BLaER1 (cell line): ENCODE measurements around the gene COL1A2.

Experiments used
- H3K27ac ChIP-seq: shearing (Covaris generic); formaldehyde crosslinking; 2 replicates; pipeline ENCODE4 v1.8.1; 2022
- H3K27me3 ChIP-seq: shearing (Covaris generic); formaldehyde crosslinking; 2 replicates; pipeline ENCODE4 v1.8.1; 2022
- H3K36me3 ChIP-seq: shearing (Covaris generic); formaldehyde crosslinking; 2 replicates; pipeline ENCODE4 v1.8.1; 2022
- H3K4me1 ChIP-seq: shearing (Covaris generic); formaldehyde crosslinking; 2 replicates; pipeline ENCODE4 v1.8.1; 2022
- H3K4me2 ChIP-seq: shearing (Covaris generic); formaldehyde crosslinking; 2 replicates; pipeline ENCODE4 v1.8.1; 2022
- H3K4me3 ChIP-seq: shearing (Covaris generic); formaldehyde crosslinking; 2 replicates; pipeline ENCODE4 v1.8.1; 2022
- H3K9ac ChIP-seq: shearing (Covaris generic); formaldehyde crosslinking; 2 replicates; pipeline ENCODE4 v1.8.1; 2022
- H3K9me3 ChIP-seq: shearing (Covaris generic); formaldehyde crosslinking; 2 replicates; pipeline ENCODE4 v1.8.1; 2022
- H4K20me1 ChIP-seq: shearing (Covaris generic); formaldehyde crosslinking; 2 replicates; pipeline ENCODE4 v1.8.1; 2022
- Cebpa-rat ChIP-seq: shearing (Covaris generic); IDR thresholded peaks from 2 replicates; pipeline ENCODE4 v1.8.1; 2022

COL1A2 gene

GRCh38 chr7:94458041-94458440 lies 63.3 kb downstream of the COL1A2 start:
- TF ChIP-seq Cebpa-rat = no peak
- Histone ChIP-seq H3K4me1 (no peaks in the 10 kb centered on the region), H3K9me3 (no peaks in the 10 kb centered on the region), H3K9ac (no peak overlapping the region), H3K36me3 (no peaks in the 10 kb centered on the region), H3K4me2 (no peak overlapping the region), H4K20me1 (no peaks in the 10 kb centered on the region), H3K27ac (no peak overlapping the region), H3K27me3 (no peaks in the 10 kb centered on the region), H3K4me3 (no peak overlapping the region)

- H3K27me3 ChIP-seq = no peaks in the 10 kb centered on the region
- H3K36me3 ChIP-seq = no peaks in the 10 kb centered on the region
- TF ChIP-seq Cebpa-rat = no peak
- no peaks in the 10 kb centered on the region for H3K4me1 ChIP-seq
- no peak overlapping the region for H3K4me2 ChIP-seq
- H4K20me1 ChIP-seq = no peaks in the 10 kb centered on the region
- no peak overlapping the region for H3K27ac ChIP-seq
- no peaks in the 10 kb centered on the region for H3K9me3 ChIP-seq
- H3K9ac ChIP-seq = no peak overlapping the region
- H3K4me3 ChIP-seq = no peak overlapping the region
These were observed 71.8 kb downstream of the COL1A2 start for GRCh38 chr7:94466516-94466915.

- Histone ChIP-seq H3K4me3 (no peak overlapping the region), H3K9ac (no peak overlapping the region), H3K36me3 (no peaks in the 10 kb centered on the region), H3K9me3 (no peaks in the 10 kb centered on the region), H3K4me1 (no peaks in the 10 kb centered on the region), H3K4me2 (no peak overlapping the region), H3K27me3 (no peaks in the 10 kb centered on the region), H4K20me1 (no peaks in the 10 kb centered on the region), H3K27ac (no peak overlapping the region)
- TF ChIP-seq Cebpa-rat = no peak
These were observed 76.9 kb downstream of the COL1A2 start for GRCh38 chr7:94471604-94472003.

- no peaks in the 10 kb centered on the region for H3K36me3 ChIP-seq
- H3K4me2 ChIP-seq = no peak overlapping the region
- TF ChIP-seq Cebpa-rat = no peak
- no peaks in the 10 kb centered on the region for H3K4me1 ChIP-seq
- no peak overlapping the region for H3K27ac ChIP-seq
- no peaks in the 10 kb centered on the region for H3K9me3 ChIP-seq
- no peaks in the 10 kb centered on the region for H3K27me3 ChIP-seq
- no peaks in the 10 kb centered on the region for H4K20me1 ChIP-seq
- H3K4me3 ChIP-seq = no peak overlapping the region
- no peak overlapping the region for H3K9ac ChIP-seq
These were observed 77.9 kb downstream of the COL1A2 start for GRCh38 chr7:94472608-94473007.

GRCh38 chr7:94476251-94476840 lies 81.7 kb downstream of the COL1A2 start:
- Histone ChIP-seq H4K20me1 (no peaks in the 10 kb centered on the region), H3K4me3 (no peak overlapping the region), H3K4me2 (no peak overlapping the region), H3K4me1 (no peaks in the 10 kb centered on the region), H3K36me3 (no peaks in the 10 kb centered on the region), H3K9me3 (no peaks in the 10 kb centered on the region), H3K27me3 (no peaks in the 10 kb centered on the region), H3K27ac (no peak overlapping the region), H3K9ac (no peak overlapping the region)
- TF ChIP-seq Cebpa-rat = no peak

- no peak for TF ChIP-seq Cebpa-rat
- Histone ChIP-seq H3K4me2 (no peak overlapping the region), H3K9me3 (no peaks in the 10 kb centered on the region), H3K27me3 (no peaks in the 10 kb centered on the region), H4K20me1 (no peaks in the 10 kb centered on the region), H3K9ac (no peak overlapping the region), H3K27ac (no peak overlapping the region), H3K4me3 (no peak overlapping the region), H3K36me3 (no peaks in the 10 kb centered on the region), H3K4me1 (no peaks in the 10 kb centered on the region)
These were observed 83.2 kb downstream of the COL1A2 start for GRCh38 chr7:94477878-94478277.

GRCh38 chr7:94478648-94479214 lies 84.0 kb downstream of the COL1A2 start:
- H4K20me1 ChIP-seq = no peaks in the 10 kb centered on the region
- TF ChIP-seq Cebpa-rat = no peak

More at GRCh38 chr7:94478648-94479214, 84.0 kb downstream of the COL1A2 start:
- Histone ChIP-seq H3K36me3 (no peaks in the 10 kb centered on the region), H3K4me1 (no peaks in the 10 kb centered on the region), H3K4me3 (no peak overlapping the region), H3K27ac (no peak overlapping the region), H3K9ac (no peak overlapping the region), H3K4me2 (no peak overlapping the region), H3K27me3 (no peaks in the 10 kb centered on the region), H3K9me3 (no peaks in the 10 kb centered on the region)
